PFSK-1 (cell line): Measurements from ENCODE around the gene ZNF787.

Source experiments
- FOXP2 ChIP-seq: optimal IDR thresholded peaks from 2 replicates; pipeline ENCODE3; 2011; ENCODE audit warnings: borderline replicate concordance, control low read depth, inconsistent platforms; ENCODE audit not compliant: insufficient read depth; ENCODE audit errors: extremely low read length, extremely low read depth
- POLR2AphosphoS5 ChIP-seq: IDR thresholded peaks from 2 replicates; pipeline ENCODE4 v1.6.1; 2012; ENCODE audit warnings: low read depth, mild to moderate bottlenecking, control low read depth, low read length, moderate library complexity
- REST ChIP-seq, 2 experiments: IDR thresholded peaks; 2 replicates each; pipeline versions ENCODE4 v1.6.1 to v1.8.0; 2011 to 2012; ENCODE audit warnings: low read depth in 2 of 2, low read length in 2 of 2, control low read depth in 1 of 2, inconsistent platforms in 1 of 2, mild to moderate bottlenecking in 1 of 2, moderate library complexity in 1 of 2; ENCODE audit not compliant: insufficient read depth in 1 of 2
- SIN3A ChIP-seq: IDR thresholded peaks from 2 replicates; pipeline ENCODE4 v1.6.1; 2012; ENCODE audit warnings: mild to moderate bottlenecking, low read length, moderate library complexity, borderline replicate concordance; ENCODE audit not compliant: insufficient read depth
- TAF1 ChIP-seq: IDR thresholded peaks from 2 replicates; pipeline ENCODE4 v1.6.1; 2012; ENCODE audit warnings: low read length, control low read depth, borderline replicate concordance; ENCODE audit not compliant: insufficient read depth

Gene ZNF787

GRCh38 chr19:56156768-56157167, 35.7 kb upstream of the ZNF787 start:
- TF ChIP-seq REST (IDR thresholded peaks at IDR 0.05; ENCODE audit: insufficient read depth in 1 of 2, low read depth in 2 of 2, low read length in 2 of 2) (no peak), FOXP2 (no peak), SIN3A (no peak), TAF1 (no peak), POLR2AphosphoS5 (no peak)

GRCh38 chr19:56155124-56155687, 34.1 kb upstream of the ZNF787 start:
- TF ChIP-seq TAF1 (no peak), POLR2AphosphoS5 (no peak), FOXP2 (peak; percentile 68)

GRCh38 chr19:56153507-56153906, 32.4 kb upstream of the ZNF787 start:
- TF ChIP-seq FOXP2: no peak
- no peak for TF ChIP-seq SIN3A
- no peak for TF ChIP-seq POLR2AphosphoS5
- no peak for TF ChIP-seq TAF1
- no peak for TF ChIP-seq REST (IDR thresholded peaks at IDR 0.05; ENCODE audit: insufficient read depth in 1 of 2, low read depth in 2 of 2, low read length in 2 of 2)

GRCh38 chr19:56152644-56153043, 31.5 kb upstream of the ZNF787 start:
- no peak for TF ChIP-seq TAF1
- no peak for TF ChIP-seq POLR2AphosphoS5
- TF ChIP-seq SIN3A: no peak

- TF ChIP-seq FOXP2: no peak
- TF ChIP-seq SIN3A: no peak
Observed at GRCh38 chr19:56150358-56150757, 29.3 kb upstream of the ZNF787 start.

GRCh38 chr19:56149656-56150038, 28.6 kb upstream of the ZNF787 start:
- TF ChIP-seq SIN3A (no peak), TAF1 (no peak), POLR2AphosphoS5 (no peak), FOXP2 (no peak), REST (IDR thresholded peaks at IDR 0.05; ENCODE audit: insufficient read depth in 1 of 2, low read depth in 2 of 2, low read length in 2 of 2) (no peak)

- no peak for TF ChIP-seq TAF1
- TF ChIP-seq FOXP2: no peak
- TF ChIP-seq SIN3A: no peak
- TF ChIP-seq POLR2AphosphoS5: no peak
- no peak for TF ChIP-seq REST (IDR thresholded peaks at IDR 0.05; ENCODE audit: insufficient read depth in 1 of 2, low read depth in 2 of 2, low read length in 2 of 2)
Observed at GRCh38 chr19:56148096-56148495, 27.0 kb upstream of the ZNF787 start.
